A172 (cell line): Measurements from ENCODE around the gene NTRK3. TPM values are rescaled to one million over a fixed set of nuclear protein-coding genes. Genes with fewer than 3 reads are reported as not detected.

Source experiments
- DNase-seq: peaks from one replicate; pipeline ENCODE4 v3.0.0-alpha.2; 2015; ENCODE audit warnings: low spot score
- total RNA-seq: library from RNA; depleted of rRNA; stranded (reverse); fragments of >200 nt; shearing (Covaris generic); gene quantifications from 2 replicates; pipeline ENCODE4 v1.2.3, GENCODE V29; 2014

Gene NTRK3
- total RNA-seq, 1 experiment from 2014 or later = not detected

DNA sequence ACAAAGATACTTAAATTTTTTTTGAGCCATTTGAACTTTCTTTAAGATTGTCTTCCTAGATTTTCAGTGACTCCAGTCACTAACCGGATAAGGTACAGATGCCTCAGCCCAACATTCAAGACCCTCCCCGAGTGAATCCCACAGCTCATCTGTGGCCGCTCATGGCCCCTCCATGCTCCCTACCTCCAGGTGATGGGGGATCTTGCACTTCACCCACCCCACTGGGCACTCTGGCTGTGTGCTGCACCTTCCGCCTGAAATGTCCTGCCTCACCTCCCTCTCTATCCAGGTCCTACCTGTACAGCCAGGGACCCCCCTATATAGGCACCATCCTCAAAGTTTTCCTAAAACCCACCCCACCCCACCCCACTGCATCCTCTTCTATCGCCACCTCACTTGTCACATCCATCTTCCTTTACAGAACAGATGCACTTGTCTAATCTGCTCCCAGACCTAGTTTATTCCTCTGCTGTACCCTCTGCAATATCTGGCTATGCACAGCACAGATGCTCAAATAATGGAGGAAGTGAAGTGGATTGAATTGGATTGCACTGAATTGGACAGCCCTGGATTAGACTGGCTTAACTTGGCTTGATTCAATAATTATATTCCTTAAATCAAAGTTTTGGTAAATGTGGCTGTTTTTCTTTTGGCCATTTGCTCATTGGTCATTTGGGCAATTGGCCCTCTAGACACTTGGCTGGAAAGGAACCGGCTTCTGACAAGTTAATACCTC, 24.5 kb downstream of the NTRK3 start:
- DNase-seq = no peak

DNA sequence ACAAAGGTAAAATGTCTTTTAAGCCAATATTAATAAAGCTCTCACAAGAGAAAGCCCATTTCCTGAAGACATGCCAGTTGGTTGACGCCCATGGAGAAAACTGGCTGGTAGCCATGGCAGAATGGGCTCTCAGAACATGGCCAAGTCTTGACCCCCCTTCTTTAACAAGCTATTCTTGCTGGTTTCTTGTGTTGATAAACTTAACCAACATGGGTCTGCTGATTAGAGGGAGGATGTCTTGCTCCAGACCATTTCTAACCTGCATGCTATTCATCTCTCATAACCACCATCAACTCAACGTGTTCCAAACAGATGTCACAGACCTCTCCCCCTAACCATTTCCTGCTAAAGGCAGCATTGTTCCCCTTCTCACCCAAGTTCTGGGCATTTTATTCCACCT, 25.7 kb downstream of the NTRK3 start:
- DNase-seq = no peak

DNA sequence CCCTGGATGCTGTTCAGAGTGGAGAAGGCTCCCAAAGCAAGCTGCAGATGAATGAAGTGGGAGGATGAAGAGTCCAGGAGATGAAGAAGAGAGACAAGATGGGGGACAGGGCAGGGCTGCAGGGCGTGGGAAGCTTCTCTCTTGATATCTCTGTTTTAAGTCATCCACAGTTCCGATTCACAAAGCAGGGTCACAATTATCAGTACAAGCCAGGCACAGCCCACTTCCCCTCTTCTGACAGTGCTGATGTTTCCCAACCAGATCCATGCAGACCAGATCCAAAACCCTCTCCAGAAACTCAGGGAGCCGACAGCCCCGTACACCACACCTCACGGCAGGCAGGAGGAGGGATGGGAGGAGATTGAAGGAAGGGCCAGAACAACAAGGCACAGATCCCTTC, 31.1 kb downstream of the NTRK3 start:
- DNase-seq = no peak

DNA sequence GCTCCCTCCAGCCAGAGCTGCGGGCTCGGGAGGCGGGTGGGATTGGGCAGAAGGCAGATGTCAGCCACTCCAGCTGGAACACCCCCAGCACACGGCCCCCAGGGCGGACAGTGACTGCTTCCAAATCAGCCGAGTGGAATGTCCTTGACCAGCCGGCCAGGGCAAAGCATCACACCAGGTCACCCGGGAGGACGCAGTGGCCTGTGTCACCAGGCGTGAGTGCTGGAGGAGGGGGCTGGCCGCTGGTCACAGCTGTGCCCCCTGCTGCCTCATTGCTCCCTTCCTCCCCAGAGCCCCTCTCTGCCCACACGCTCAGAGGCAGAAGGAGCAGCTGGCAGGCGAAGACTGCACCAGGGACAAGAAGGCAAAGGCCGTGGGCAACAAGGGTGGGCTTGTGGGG, 33.5 kb downstream of the NTRK3 start:
- DNase-seq = no peak

- no peak for DNase-seq
Measured at GRCh38 chr15:88221836-88222235, 34.7 kb downstream of the NTRK3 start.

DNA sequence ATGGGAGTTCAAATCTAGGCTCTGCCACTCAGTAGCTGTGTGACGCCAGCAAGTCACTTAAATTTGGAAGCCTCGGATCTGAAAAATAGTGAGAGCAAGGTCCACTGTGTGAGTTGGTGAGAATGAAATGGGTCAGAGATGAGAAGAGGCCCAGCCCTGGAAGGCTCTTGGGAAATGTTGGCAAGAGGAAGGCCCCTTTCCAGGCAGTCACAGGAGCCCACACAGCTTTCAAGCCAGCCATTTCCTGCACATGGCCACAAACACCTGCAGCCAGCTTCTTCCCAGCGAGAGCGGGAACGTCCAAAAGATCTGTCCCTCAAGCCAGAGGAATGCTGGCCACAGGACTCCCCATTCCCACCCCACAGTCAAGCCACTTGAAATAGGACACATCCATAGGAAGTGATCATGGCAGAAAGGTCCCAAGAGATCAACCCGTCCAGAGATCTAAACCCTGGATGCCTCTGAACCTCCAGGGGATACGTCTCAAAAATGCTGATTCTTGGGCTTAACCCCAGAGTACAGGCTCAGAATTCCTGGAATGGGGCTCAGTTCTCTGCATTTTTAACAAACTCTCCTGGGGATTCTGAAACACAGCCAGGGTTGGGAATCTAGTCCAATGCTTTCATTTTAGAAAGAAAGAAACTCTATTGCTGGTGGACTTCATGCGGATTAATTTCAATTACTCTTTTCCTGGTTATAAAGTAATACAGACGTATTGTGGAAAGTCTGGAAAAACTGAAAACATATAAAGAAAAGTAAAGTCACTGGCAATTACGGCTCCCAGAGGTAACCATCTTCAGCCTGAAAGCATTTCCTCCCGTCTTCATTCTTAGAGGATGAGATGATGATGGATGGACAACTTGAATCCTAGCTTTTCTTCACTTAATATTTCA, 35.9 kb downstream of the NTRK3 start:
- DNase-seq = no peak

DNA sequence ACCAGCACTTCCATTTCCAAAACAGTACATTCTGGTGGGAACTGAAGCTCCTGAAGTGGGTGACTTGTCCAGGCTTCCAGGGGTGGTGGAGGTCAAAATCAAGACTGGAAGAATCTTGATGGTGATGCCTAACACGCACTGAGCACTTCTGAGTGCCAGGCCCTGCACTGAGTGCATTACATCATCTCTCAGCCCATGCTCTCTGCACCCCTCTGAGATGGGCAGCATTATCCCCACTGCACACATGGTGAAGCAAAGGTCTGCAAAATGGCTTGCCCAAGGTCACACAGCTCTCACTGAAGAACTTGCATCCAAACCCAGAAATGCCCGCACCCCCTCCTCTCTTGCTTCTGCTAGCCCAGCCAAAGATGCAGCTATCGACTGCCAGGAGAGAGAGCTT, 36.9 kb downstream of the NTRK3 start:
- DNase-seq = no peak

DNA sequence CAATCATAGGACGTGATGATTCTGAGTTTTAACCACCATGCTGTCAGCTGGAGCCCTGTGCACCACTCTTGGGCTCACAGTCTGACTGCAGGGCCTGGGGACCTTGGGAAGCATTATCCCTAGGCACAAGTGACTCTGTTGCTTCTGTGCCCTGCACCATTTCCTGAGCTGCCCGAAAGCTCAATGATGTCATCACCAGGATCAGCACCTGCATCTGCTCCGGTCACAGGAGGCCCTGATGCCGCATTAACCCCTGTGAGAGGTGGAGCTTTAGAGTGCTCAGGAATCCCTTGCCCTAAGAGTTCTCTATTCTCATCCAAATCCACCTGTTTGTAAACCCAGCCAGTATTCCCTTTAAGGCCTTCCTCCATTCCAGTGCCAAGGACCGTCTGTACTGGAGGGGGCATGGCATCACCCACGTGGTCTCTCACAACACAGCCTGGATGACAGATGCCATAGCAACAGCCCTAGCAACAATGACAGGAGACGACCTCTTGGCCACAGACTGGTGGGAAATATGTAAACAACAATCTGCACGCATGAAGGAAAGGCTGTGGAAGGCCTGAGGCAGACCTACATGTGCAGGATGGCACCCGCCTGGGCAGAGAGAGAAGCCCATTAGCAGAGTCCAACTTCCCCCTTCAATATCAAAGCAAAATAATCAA, 37.9 kb downstream of the NTRK3 start:
- no peak for DNase-seq

GRCh38 chr15:88215066-88215648, 41.4 kb downstream of the NTRK3 start:
- no peak for DNase-seq

GRCh38 chr15:88209111-88209510, 47.4 kb downstream of the NTRK3 start:
- DNase-seq = no peak

DNA sequence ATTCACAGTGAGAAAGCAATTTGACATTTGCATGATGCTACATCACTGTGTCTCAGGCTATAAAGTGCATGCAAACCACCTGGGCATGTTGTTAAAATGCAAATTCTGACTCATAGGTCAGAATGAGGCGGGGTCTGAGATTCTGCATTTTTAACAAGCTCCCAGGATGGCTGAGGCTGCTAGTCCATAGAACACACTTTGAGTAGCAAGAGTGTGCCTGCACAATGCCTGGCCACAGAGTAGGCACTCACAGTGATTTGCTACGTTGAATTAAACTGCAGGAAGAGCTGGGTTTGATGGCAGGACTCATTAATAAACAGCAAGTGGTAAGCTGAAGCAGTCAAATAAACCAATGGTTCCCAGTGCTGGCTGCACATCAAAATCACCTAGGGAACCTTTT, 48.1 kb downstream of the NTRK3 start:
- DNase-seq = no peak

DNA sequence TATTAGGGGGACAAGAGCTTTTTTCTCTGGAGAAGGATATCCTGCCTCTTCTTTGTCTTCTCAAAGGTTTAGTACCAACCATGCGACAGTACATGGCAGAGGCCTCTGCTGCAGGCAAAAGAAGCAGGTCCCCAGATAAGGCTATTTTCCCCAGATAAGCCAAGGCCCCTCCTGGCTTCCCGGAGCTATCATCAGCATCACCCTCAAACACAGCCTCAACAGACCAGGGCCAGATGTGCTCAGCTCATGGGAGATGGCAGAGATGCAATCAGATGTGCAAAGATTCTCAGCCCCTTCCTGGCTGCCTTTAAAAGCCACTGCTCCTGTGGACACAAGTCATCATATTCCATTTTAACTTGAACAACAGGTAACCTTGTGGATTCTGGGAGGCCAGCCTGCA, 49.0 kb downstream of the NTRK3 start:
- DNase-seq = no peak

- no peak for DNase-seq
Measured at GRCh38 chr15:88204584-88204983, 52.0 kb downstream of the NTRK3 start.

GRCh38 chr15:88202231-88202630, 54.3 kb downstream of the NTRK3 start:
- DNase-seq = no peak

GRCh38 chr15:88201207-88201606, 55.3 kb downstream of the NTRK3 start:
- DNase-seq = no peak

DNA sequence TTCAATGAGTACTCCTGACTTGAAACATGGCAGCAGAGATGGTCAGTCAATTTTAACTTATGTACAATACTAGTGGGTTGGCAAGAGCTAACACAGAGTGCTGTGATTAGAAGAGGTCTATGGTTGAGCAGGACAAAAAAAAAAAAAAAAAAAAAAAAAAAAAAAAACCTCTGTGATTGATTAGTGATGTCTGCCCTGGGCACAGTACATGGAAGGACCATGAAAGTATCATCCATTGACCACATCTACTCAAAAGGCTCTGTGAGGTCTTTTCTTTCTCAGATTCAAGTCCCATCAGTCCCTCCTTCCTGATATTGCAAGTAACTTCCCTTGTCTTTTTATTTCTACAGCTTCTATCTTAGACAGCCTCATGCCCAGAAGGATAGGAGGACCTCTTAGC, 59.6 kb downstream of the NTRK3 start:
- no peak for DNase-seq

DNA sequence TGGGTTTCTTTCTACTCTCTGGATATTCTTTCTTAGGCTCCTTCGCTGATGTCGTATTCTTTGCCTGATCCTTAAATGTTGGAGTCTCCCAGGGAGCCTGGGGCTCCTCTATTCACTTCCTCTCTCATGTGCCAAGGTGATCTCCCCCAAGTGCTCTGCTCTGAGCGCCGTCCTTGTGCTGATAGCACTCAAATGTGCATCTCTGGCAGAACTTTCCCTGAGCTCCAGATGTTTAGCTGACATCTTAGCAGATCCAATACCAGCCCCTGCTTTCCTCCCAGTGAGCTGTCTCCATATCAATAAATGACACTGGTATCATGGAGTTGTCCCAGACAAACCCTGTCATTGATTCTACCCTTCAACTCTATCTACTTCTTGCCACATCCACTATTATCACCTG, 62.4 kb downstream of the NTRK3 start:
- DNase-seq = no peak

- DNase-seq = no peak
Measured at GRCh38 chr15:88193415-88193814, 63.1 kb downstream of the NTRK3 start.

DNA sequence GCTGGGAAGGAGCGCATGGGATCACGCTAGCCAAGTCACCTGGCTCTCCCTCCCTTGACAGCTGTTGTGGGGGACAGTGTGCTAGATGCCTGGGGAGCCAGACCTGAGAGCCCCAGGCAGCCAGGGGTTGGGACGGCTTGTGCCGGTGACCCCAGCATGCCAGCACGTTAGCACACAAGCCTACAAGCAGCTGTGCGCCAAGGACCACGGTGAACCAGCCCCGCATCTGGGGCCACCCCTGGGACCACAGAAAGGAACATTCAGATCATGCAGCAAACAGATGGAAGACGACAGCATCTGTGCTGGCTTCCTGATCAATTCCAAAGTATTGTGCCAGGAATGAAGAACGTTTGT, 64.8 kb downstream of the NTRK3 start:
- DNase-seq = no peak

GRCh38 chr15:88190232-88190631, 66.3 kb downstream of the NTRK3 start:
- no peak for DNase-seq

DNA sequence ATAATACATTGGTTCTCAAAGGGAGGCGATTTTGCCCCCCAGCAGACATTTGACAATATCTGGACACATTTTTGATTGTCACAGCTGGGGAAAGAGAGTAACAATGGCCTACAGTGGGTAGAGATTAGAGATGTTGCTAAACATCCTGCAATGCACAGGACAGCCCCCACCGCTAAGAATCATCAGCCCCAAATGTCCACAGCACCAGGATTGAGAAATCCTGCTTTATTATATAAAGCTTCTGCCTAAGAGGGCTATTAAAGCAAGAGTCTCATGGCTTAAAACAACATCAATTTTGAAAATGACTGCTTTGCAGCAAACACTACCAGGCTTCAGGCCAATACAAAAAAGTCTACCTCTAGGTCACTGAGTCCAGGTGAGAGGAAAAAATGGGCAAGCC, 68.2 kb downstream of the NTRK3 start:
- no peak for DNase-seq

GRCh38 chr15:88187195-88187594, 69.3 kb downstream of the NTRK3 start:
- peak; percentile 53 for DNase-seq
